Upper lobe of left lung (tissue), 4 donors: Measurements from ENCODE around the gene PALLD.

Source experiments
- EP300 ChIP-seq, 4 donors: sonication (generic); formaldehyde crosslinking; IDR thresholded peaks; one replicate each; pipeline ENCODE4 v1.5.1; 2017; ENCODE audit warnings: antibody characterized with exemption in 4 of 4, control low read depth in 2 of 4
- POLR2A ChIP-seq, 4 donors: fragments of 450-650 bp; IDR thresholded peaks; one replicate each; pipeline ENCODE4 v1.5.1; 2016 to 2017; ENCODE audit warnings: antibody characterized with exemption in 4 of 4, mild to moderate bottlenecking in 2 of 4
- POLR2AphosphoS5 ChIP-seq, 2 donors: sonication (generic); formaldehyde crosslinking; IDR thresholded peaks; one replicate each; pipeline ENCODE4 v1.5.1; 2017; ENCODE audit warnings: antibody characterized with exemption in 2 of 2
- TF ChIP-seq, protein P1 (sequence below), 6 experiments: fragments of 450-650 bp in 4 of 6; fragments of 200-600 bp in 2 of 6; sonication (generic) in 2 of 6; IDR thresholded peaks; one replicate each; pipeline ENCODE4 v1.5.1; 2016 to 2019; ENCODE audit warnings: antibody characterized with exemption in 6 of 6

DNA sequence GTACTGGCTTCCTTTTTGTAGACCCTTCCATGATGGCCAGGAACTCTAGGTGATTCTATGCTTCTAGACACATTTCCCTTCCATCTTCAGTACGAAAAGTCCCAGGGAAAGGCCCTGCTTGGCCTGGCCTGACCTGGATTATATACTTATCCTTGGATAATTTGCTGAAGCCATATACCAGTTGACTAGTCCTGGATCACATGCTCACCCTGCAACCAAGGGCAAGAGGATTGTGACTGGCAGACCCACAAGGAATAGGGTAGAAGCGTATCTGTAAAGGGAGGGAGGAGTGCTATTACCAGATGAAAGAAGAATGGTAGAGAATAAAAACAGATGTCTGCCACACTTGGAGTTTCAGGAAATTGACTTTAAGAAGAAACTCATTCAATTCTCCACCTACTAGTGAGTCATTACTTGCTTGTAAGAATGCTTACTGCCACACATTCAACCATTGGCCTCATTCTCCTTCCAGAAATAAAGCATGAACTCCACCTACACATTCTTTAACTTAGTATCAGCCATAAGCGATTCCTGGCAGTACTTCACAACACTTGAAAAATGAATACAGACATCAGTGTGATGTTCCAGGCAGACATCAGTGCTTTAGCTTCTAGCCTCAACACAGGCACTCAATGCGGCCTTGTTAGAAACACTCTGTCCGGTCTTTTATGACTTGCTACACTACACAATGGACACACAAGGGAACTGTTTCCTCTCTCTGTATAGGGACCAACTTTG lies 371.4 kb downstream of the PALLD start:
- TF ChIP-seq, protein P1, sequence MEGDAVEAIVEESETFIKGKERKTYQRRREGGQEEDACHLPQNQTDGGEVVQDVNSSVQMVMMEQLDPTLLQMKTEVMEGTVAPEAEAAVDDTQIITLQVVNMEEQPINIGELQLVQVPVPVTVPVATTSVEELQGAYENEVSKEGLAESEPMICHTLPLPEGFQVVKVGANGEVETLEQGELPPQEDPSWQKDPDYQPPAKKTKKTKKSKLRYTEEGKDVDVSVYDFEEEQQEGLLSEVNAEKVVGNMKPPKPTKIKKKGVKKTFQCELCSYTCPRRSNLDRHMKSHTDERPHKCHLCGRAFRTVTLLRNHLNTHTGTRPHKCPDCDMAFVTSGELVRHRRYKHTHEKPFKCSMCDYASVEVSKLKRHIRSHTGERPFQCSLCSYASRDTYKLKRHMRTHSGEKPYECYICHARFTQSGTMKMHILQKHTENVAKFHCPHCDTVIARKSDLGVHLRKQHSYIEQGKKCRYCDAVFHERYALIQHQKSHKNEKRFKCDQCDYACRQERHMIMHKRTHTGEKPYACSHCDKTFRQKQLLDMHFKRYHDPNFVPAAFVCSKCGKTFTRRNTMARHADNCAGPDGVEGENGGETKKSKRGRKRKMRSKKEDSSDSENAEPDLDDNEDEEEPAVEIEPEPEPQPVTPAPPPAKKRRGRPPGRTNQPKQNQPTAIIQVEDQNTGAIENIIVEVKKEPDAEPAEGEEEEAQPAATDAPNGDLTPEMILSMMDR (IDR thresholded peaks at IDR 0.05) = no peak
- no peak for TF ChIP-seq POLR2A (IDR thresholded peaks at IDR 0.05)
- TF ChIP-seq POLR2AphosphoS5 (IDR thresholded peaks at IDR 0.05) = no peak
- no peak for TF ChIP-seq EP300 (IDR thresholded peaks at IDR 0.05)
